Nasal cavity respiratory epithelium epithelial cell of viscerocranial mucosa (primary cell): ENCODE data around the gene SUZ12. TPM values are rescaled to one million over a fixed set of nuclear protein-coding genes. Genes with fewer than 3 reads are reported as not detected.

ENCODE experiments used
- total RNA-seq: library from RNA; depleted of rRNA; stranded (reverse); fragments of >200 nt; gene quantifications from 2 replicates; pipeline ENCODE4 v1.2.3, GENCODE V29; 2014

The SUZ12 gene
- 23.2 and 34.7 TPM in 2 replicates for total RNA-seq

DNA sequence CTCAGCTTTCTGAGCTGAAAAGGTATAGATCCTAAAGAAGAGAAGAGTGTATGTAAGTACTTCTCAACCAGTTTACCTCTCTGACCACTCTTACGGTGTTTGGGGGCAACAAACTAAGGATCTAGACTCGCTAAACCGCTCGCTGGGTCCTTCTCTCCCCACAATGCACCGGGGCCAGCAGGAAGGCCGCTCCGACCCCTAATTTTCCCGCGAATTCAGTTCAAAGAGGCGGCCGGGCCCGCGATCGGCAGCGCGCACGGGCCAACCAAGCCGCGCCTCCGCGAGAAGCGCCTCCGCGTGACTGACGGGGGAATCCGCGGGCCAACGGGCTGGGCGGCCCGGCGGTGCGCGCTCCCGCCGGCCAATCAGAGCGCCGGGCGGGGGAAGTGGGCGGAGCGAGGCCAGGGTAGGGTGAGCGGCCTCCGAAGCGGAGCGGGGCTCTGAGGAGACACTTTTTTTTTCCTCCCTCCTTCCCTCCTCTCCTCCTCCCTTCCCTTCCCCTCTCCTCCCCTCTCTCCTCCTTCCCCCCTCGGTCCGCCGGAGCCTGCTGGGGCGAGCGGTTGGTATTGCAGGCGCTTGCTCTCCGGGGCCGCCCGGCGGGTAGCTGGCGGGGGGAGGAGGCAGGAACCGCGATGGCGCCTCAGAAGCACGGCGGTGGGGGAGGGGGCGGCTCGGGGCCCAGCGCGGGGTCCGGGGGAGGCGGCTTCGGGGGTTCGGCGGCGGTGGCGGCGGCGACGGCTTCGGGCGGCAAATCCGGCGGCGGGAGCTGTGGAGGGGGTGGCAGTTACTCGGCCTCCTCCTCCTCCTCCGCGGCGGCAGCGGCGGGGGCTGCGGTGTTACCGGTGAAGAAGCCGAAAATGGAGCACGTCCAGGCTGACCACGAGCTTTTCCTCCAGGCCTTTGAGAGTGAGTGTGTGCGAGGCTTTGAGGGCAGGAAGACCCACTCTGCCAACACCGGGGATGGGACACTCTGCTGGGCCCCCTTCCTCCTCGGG, at the start of gene SUZ12:
TSS of gene SUZ12 (plus strand) at position 393 of the 995 bp plus-strand sequence. CDS start at position 633, 240 bp downstream.

DNA sequence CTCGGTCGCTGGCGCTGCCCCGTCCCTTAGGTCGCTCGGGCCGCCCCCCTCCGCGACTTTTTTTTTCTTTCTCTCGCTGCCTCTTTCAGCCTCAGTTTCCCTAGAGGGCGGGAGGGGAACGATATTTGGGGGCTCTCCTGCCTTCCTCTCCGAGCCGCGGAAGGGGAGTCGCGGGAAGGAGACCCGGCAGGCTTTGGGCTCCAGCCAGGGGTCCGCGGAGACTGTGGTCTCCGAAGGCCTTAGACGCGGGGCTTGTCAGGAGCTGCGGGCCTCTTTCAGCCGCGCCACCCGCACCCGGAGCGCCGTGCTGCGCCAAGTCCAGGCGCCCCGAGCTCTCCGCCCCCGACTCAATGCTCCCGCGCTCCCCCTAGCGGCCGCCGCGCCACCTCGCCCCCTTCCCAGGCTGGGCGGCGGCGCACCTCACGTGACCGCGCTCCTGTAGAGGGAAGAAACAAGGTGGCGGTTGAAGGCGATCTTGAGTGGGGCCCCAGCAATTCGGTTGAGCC, 70.2 kb downstream of the SUZ12 start, which contains the start of gene LRRC37B:
TSS of gene LRRC37B (plus strand) at position 427 of the 506 bp plus-strand sequence. CDS start 14,010 bp downstream, outside the sequence.

Other genes with a start within 250 kb of the SUZ12 start
- 44.9 and 55.4 TPM in 2 replicates for gene COPRS, start 77.8 kb upstream of the SUZ12 start, total RNA-seq
- gene UTP6, start 35.3 kb upstream of the SUZ12 start, total RNA-seq, result 38.6 and 46.6 TPM in 2 replicates
- gene LRRC37B, start 70.4 kb downstream of the SUZ12 start, total RNA-seq, result 8.5 and 16.2 TPM in 2 replicates
- gene RHOT1, start 205.5 kb downstream of the SUZ12 start, total RNA-seq, result 42.0 and 44.6 TPM in 2 replicates